ENCODE measurements around the gene TPRG1.

TPRG1 gene

DNA sequence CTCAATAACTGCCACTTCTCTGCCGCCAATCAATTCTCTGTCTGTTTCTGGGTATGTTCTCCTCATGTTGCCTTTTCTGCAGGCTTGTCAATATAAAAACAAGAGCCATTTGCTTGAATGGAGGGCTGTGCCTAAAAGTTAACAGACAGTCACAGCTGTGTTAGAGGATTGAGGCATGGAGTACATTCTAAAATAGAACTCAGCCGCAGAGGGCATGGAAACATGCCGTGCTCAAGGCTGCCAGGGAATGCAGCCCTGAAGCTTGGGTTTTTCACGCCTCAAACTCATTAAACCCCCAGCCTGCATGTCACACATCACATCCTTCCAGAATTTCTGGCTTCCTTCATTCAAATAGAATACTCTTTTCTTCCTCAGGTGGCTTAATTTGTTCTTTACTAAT, 166.6 kb downstream of the TPRG1 start:
- TF ChIP-seq POLR2A (IDR thresholded peaks at IDR 0.05; ENCODE audit: low read length): no peak
- no peak for TF ChIP-seq GATA1 (IDR thresholded peaks at IDR 0.05; ENCODE audit: low read depth, low read length)
- DNase-seq: no peak

DNA sequence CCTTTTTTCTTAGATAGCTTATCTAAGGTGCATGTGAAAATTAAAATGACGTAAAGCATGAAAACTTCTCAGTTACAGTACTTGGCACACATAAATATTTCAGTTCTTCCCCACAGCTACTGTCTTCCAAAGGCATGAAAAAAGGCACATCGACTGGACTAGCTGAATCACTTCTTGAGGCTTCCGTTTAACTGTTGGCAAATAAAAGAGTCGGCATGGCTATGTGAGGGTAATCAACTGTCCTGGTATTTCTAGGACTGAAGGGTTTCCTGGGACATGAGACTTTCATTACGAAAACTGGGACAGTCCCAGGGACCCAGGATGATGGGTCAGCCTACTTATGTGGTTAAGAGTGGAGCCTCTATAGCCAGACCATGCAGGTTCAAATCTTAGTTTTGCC, 168.2 kb downstream of the TPRG1 start:
- DNase-seq: no peak
- TF ChIP-seq POLR2A (IDR thresholded peaks at IDR 0.05; ENCODE audit: low read length) (no peak), GATA1 (IDR thresholded peaks at IDR 0.05; ENCODE audit: low read depth, low read length) (no peak)

DNA sequence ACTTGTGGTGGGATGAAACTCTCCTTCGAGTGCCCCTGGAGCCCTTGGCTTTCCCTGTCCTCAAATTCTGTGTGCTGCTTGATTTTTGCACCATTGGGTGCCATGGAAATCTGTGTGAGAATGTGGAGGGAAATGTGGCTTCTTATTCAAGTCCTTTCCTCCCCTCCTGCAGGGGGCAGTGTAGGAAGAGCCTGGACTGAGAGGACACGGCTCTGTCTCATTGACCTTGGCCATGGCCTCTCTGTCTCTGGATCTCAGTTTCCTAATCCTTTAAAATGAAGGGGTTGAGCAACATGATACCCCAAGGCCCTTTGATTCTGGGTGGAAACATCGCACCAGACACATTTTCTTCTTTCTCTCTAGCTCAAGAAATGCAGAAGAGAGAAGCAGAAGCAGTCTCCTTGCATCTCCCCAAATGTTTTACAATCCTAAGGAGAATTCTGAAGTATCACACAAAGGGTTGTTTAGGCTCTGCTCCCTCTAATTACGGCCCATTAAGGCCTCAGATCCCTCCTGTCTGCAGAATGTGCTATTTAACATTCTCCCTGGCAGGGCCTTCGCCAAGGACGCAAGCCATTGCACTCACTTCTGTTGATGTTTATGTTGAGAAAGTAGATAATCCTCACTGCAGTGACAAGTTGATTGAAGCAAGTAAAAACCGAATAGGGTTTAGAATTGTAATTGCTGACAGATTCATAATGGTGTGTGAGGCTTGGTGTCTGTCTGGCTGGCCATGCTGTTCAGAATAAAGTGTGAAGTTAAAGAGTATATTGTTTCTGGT, 169.1 kb downstream of the TPRG1 start:
- peak; percentile 1 to 33 for DNase-seq
- TF ChIP-seq GATA1 (IDR thresholded peaks at IDR 0.05; ENCODE audit: low read depth, low read length): no peak
- no peak for TF ChIP-seq POLR2A (IDR thresholded peaks at IDR 0.05; ENCODE audit: low read length)

DNA sequence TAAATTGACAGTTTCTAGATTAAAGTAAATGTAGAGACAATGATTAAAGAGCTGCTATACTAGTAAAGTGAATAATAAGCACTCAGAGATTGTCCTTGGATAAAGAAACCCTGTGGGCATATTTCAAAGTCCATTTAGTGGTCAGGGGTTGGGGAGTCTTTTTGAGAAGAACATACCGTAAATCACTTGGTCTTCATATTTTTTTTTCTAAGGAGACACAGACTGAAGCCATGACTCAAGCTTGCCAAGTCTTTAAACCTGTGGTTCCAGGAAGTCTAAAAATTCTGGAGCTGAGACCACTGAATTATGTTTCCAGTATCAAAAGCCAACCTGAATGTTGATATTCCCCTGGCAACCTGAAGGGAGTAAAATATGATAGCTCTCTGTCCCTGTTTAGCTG, 171.0 kb downstream of the TPRG1 start:
- DNase-seq: no peak
- no peak for TF ChIP-seq POLR2A (IDR thresholded peaks at IDR 0.05; ENCODE audit: low read length)
- no peak for TF ChIP-seq GATA1 (IDR thresholded peaks at IDR 0.05; ENCODE audit: low read depth, low read length)

GRCh38 chr3:189344996-189345395, 173.2 kb downstream of the TPRG1 start:
- no peak for DNase-seq
- TF ChIP-seq POLR2A (IDR thresholded peaks at IDR 0.05; ENCODE audit: low read length) (no peak), GATA1 (IDR thresholded peaks at IDR 0.05; ENCODE audit: low read depth, low read length) (no peak)

- DNase-seq: no peak
- TF ChIP-seq GATA1 (IDR thresholded peaks at IDR 0.05; ENCODE audit: low read depth, low read length): no peak
- no peak for TF ChIP-seq POLR2A (IDR thresholded peaks at IDR 0.05; ENCODE audit: low read length)
Observed at GRCh38 chr3:189349772-189350171, 178.0 kb downstream of the TPRG1 start.

GRCh38 chr3:189353318-189353965, 181.7 kb downstream of the TPRG1 start:
- TF ChIP-seq POLR2A (IDR thresholded peaks at IDR 0.05; ENCODE audit: low read length) (no peak), GATA1 (IDR thresholded peaks at IDR 0.05; ENCODE audit: low read depth, low read length) (no peak)
- DNase-seq: no peak

- no peak for DNase-seq
- TF ChIP-seq POLR2A (IDR thresholded peaks at IDR 0.05; ENCODE audit: low read length): no peak
- no peak for TF ChIP-seq GATA1 (IDR thresholded peaks at IDR 0.05; ENCODE audit: low read depth, low read length)
Observed at GRCh38 chr3:189353988-189354889, 182.5 kb downstream of the TPRG1 start.

- TF ChIP-seq POLR2A (IDR thresholded peaks at IDR 0.05; ENCODE audit: low read length) (no peak), GATA1 (IDR thresholded peaks at IDR 0.05; ENCODE audit: low read depth, low read length) (no peak)
Observed at GRCh38 chr3:189355115-189355480, 183.3 kb downstream of the TPRG1 start.

DNA sequence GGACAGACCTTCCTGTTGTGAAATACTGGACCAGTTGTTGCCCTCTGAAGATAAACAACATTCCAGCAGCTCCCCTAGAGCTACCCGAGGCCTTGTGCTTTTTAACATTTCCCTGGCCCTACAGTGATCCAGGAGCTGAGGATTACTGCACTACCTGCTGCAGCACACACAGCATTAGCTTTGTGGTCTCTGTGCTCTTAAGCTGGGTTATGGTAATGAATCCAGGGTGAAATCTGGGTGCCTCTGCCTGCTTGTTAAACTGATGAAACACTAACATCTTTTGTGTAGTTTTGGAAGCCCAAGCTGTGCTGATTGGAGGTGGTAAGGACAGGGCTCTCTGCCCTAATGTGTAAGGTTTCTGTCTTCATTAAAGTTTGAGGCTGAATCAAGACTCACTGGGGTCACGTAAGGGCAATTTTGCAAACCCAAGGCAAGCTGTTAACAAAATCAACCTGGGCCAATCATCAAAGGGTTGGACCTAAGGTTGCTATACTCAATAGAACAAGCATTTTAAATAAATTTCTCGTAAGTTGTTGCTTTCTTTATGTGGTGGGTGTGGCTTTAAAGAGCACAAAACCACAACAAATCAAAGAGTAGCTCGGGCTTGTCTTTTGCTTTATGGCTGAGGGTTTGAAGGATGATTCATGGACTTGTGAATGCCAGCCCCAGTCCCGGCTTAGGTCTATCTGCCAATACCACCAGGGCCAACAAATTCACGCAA, 183.9 kb downstream of the TPRG1 start:
- TF ChIP-seq GATA1 (IDR thresholded peaks at IDR 0.05; ENCODE audit: low read depth, low read length) (no peak), POLR2A (IDR thresholded peaks at IDR 0.05; ENCODE audit: low read length) (no peak)
- DNase-seq: no peak

More at GRCh38 chr3:189355115-189355480, 183.3 kb downstream of the TPRG1 start:
- DNase-seq: no peak

DNA sequence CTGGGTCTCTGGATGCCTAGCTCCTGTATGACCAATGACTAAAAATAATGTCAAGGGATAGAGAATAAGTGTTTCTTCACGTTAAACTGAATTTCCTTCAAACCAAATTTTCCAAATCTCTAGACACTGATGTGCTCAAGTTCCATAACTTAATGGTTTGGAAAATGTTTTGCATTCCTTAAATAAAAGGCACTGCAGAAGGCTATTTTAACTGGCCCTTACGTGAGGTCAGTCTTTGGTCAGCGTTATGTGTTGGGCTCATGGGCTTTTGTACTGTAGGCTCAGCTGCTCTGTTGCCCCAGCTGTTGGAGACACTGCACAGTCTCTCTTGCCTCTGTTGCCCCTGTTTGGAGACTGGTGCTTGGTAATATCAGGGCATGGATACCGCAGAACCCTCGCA, 188.5 kb downstream of the TPRG1 start:
- DNase-seq: no peak
- no peak for TF ChIP-seq POLR2A (IDR thresholded peaks at IDR 0.05; ENCODE audit: low read length)
- TF ChIP-seq GATA1 (IDR thresholded peaks at IDR 0.05; ENCODE audit: low read depth, low read length): no peak

GRCh38 chr3:189361103-189361835, 189.5 kb downstream of the TPRG1 start:
- TF ChIP-seq GATA1 (IDR thresholded peaks at IDR 0.05; ENCODE audit: low read depth, low read length): no peak
- no peak for TF ChIP-seq POLR2A (IDR thresholded peaks at IDR 0.05; ENCODE audit: low read length)
- no peak for DNase-seq

All from erythroblast (primary cell).